GM18951 (cell line): ENCODE data around the gene VAC14.

Source experiments
- POLR2A ChIP-seq: IDR thresholded peaks from 4 replicates; pipeline ENCODE4 v1.6.1; 2011; ENCODE audit warnings: mild to moderate bottlenecking; ENCODE audit not compliant: insufficient read length, insufficient read depth; ENCODE audit errors: extremely low read depth
- in situ Hi-C: fragments of 300-500 bp; cut with MboI; formaldehyde crosslinking; loops from one replicate; pipeline ENCODE4 v1.12.0; 2022; ENCODE audit warnings: low sequenced_read_pairs, mixed read lengths, inconsistent platforms; ENCODE audit not compliant: unreplicated experiment

The VAC14 gene

DNA sequence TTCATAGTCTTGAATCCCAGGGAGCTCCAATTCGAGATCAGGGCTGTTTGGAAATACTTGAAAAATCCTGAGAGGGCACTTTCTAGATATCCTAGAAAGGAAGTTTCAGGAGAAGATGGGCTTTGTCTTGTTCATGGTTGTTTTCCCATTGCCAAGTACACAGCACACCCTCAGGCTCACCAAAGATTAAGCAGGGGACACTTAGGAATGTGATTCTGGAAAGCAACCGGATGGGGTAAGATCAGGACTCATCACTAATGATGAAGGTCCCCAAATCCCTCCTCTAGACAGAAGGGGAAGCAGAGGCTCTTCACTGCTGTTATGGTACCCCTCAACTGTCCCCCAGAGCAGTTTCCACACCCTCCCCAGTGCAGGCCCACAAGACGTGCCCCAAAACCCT lies 40.7 kb downstream of the VAC14 start:
- in situ Hi-C loops: no loop called here
- no peak for TF ChIP-seq POLR2A

DNA sequence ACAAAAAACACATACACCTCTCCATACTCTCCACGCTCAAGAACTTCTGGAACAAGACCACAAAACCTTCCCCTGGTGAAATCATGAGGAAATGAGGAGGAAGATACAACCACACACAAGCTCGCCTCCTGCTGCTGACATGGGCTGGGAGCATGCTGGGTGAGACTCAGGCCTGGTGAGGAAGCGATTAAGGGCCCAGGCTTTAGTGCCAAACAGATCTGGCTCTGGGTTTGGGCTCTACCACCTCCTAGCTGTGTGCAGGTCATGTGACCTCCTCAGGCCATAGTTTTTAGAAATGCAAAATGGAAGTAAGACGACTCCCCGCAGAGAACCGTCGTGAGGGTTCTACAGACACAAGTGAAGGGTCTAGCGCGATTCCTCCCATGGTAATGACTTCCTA lies 41.3 kb downstream of the VAC14 start:
- TF ChIP-seq POLR2A: no peak
- in situ Hi-C loops: no loop called here

DNA sequence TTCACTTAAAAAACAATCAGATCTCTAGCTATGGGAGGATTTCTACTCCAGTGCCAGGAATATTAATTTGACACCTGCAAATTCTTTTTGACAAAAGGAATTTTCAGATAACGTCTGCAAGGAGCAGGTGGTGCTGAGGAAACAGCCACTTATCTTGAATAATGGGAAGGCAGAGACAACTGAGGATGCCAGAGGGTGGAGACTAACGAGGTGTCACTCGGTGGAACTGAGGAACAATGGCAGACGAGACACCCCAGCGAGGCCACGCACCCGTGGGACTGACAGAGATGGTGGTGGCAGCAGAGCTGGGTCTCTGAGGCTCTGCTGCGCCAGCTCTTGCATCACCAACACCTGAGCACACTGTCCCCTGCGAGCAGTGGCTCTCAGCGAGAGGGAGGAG lies 42.2 kb downstream of the VAC14 start:
- in situ Hi-C loops: no loop called here
- no peak for TF ChIP-seq POLR2A

DNA sequence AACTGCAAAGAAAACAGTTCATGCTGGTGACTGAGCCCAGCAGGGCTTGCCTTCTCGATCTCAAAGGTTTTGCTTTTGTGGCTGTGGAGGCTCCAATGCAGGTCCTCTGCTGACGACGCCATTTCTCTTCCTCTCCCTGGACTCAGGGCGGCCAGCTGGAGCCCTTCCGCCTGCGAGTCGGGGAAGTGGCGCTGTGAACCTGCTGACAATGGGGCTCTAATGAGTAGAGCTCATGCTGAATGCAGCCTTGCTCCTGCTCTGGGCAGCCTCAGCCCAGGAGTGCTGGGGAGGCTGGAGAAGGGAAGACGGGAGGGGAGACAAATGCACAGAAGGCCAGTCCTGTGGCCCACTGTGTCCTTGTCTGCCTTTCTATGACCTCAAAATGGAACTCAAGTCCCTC lies 43.8 kb downstream of the VAC14 start:
- in situ Hi-C loops: no loop called here
- no peak for TF ChIP-seq POLR2A

DNA sequence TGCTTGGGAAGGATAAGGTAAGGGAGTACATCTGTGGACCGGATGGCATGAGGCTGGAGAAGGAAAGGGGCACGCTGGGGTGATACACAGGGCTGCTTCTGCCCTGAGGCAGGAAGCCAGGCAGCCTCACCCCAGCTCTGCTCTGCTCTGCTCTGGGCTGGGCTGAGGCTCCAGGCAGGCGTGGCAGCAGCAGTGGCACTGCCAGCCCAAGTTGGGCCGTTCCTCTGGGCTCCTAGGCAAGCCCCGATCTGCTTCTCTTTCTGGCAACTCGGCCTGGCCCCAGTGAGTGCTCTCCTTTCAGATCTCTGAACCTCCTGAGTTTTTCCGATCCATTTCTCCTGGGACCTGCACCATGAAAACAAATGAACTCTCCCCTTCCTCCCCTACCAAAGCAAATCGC lies 44.9 kb downstream of the VAC14 start:
- in situ Hi-C loops: no loop called here
- TF ChIP-seq POLR2A: no peak

DNA sequence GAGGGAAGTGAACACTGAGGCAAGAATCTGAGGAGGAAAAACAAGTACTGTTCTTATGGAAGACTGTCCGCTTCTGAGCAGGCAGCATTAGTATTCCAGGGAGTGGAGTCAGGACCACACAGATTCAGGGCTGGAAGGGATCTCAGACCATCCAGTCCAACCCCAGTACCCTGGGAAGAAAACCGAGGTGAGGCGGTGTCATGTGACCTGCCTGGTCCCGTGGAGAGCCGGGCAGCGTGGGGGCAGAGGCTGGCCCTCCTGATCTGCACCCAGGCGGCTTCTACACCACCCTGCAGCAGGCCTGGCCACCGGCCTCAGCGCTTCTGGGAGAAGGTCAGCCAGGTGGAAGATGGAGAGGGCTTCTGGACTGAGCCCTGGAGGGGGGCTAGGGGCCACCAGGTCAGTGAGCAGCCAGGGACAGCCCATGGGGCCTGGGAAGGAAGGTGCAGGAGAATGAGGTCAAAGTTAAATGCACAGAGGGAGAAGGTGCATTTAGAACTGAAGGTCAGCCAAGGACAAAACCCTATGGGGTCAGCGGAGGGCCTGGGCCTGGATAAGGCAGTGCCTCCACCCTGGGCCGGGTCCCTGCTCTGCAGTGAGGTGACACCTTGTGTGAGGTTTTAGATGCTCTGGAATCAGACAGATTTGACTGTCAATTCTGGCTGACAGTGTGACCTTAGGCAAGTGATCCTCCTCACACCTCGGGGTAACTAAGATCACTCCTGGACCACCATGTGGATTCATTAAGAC lies 45.9 kb downstream of the VAC14 start:
- in situ Hi-C loops: no loop called here
- no peak for TF ChIP-seq POLR2A

DNA sequence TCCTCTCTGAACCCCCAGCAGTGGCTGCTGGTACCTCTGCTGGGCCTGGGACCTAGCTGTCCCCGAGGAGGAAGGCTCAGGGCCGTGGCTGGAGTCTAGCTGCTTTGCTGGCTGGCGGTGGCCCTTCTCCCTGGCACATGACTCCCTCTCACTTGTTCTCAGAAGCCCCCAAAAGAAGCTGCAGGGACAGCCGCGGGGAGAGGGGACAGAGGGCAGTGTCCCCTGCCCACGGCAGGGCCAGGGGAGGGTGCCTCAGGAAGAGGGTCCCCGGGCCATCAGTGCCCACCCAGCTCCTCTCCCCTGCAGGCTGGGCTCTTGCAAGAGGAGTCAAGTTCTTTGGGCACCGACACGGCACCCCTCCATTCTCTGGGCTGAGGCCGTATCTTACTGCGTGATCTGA lies 46.6 kb downstream of the VAC14 start:
- in situ Hi-C loops: no loop called here
- no peak for TF ChIP-seq POLR2A

DNA sequence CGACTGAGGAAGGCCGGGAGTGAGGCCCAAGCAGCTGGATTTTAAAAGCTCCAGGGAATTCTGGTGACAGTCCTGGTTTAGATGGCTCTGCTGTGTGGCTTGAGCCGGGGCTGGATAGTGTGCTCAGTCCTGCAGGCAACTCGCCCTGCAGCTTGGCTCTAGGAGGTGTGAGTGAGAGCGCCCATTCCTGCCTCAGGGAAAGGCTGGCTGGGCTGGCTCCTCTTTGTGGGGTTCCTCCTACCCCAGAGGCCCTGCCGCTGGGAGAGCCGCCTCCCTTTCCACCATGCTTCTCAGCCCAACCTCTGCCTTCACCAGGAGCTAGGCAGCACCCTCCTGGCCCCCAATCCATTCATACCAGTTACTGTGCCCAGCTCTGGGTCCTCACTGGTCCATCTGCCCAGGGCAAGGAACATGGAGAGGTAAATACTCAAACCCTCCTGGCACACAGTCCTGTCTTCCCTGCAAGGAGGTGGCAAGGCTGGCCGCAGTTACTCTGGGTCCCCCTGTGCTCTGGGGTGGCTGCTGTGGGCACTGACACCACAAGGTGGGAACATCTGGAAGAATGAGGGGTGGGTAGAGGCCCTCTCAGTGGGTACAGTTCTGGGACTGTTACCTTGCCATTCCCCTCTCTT lies 47.1 kb downstream of the VAC14 start:
- TF ChIP-seq POLR2A: no peak
- in situ Hi-C loops: no loop called here

DNA sequence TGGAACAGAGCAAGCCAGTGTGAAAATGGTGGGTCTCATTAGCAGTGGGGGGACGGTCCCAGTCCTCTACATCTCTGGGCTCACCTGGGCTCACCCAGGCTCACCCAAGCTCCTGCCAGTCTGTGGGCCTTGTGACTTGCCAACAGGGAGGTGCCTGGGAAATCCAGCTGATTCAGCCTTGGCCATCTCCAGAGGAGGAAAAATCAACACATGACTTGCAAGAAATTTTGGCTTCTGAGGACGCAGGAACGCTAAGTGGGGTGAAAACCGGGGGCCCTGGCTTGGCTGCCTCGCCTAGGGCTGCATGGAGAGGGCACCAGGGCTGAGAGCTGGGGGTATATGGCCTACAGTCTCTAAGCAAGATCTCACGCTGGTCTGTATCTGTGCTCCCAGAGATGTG lies 47.7 kb downstream of the VAC14 start:
- TF ChIP-seq POLR2A: no peak
- in situ Hi-C loops: no loop called here

DNA sequence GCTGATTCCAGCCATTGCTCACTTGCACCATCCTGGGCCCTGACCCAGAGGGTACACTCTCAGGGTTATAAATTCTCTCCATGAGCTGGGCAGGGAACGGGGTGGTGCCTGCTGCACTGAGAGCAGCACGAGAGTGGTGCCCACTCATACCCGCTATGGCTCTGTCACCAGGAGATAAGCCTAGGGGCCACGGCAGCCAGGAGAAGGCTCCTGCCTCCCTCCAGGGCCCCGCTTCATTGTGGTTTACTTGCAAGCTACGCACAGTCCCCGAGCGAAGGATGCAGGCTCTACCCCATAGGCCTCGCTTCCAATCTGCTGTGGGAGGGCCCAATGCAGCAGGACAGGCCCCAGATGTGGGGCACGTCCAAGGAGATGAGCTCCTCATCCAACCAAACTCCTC lies 48.5 kb downstream of the VAC14 start:
- TF ChIP-seq POLR2A: no peak
- in situ Hi-C loops: no loop called here

DNA sequence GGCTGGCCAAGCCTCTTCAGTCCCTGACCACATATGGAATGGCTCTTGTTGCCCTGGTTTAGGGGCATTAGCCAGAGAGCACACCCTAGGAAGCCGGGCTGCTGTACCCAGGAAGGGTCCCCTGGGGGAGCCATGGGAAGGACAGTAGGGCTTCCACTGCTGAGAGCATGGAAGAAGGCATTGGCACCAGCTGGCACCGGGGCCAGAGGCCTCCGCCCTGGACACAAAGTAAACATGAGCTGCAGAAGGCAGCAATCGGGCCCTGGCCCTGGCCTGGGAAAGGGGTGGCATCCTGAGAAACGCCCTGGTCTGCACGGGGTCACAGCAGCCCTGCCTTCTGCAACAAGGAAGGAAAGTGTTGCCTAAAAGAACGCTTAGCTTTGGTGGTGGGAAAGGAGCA lies 49.4 kb downstream of the VAC14 start:
- in situ Hi-C loops: no loop called here
- TF ChIP-seq POLR2A: no peak

DNA sequence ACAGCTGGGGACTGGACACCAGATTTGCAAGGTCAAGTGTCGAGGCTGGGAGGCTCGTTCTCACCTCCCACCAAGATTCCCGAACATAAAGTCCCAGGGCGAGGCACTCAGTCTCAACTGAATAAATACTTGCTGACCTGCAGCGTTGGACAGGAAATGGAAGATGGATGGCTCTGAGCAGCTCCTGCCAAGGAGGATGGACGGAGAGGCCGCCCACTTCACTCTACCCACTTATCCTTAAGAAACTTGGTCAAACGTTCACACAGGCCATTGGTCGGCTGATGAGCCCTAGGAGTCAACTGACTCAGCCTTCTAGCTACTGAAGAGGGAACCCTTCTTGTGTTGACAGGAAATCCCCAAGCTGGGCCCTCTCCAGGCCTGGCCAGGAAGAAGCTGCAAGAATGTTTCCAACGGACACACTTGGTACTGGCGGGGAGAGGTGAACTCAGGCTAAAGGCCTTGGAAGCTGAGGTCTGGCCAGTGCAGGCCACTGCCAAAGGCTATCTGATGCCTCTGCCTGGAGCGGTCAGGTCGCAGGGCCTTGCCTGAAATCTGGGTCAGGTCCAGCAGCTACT lies 50.0 kb downstream of the VAC14 start:
- in situ Hi-C loops: no loop called here
- no peak for TF ChIP-seq POLR2A

DNA sequence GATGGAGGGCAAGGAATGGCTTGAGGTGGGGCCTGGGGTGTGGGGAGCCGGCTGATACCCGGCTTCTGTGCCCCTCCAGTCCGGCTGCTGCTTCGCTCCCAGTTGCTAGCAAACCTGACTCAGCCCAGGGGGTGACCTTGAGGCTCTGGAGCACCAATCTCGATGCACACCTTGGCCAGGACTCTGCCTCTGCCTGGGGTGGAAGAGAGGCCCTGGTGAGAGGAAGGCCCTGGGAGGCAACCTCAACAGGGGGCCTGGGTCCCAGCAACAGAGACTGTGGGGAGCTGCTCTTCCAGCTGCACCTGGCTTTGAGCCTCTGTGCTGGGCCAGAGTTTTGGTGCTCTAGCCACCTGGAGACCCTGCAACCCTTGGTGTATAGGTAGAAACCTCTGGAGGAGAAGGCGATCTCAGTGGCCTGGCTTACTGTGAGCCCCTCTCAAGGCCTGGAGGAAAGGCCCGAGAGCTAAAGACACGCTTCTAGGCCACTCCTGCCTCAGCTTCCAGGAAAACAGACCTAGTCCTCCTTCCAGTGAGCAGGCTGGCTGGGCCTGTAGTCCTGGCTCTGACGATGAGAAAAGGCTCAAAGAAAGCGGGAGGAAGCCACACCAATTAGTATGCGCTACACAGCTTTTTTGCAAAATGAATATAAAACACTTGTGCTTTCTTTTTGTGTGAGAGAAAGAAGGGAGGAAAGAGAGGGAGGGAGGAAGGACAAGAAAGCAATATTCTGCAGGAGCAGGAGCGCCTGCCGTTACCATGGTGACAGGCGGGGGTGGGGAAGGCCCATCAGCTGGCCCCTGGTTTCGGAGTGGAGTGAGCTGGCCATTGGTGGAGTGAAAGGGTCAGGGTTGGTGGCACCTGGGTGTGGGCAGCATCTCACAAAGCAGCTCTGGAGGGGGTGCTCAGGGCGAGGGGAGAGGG lies 51.0 kb downstream of the VAC14 start:
- in situ Hi-C loops: no loop called here
- TF ChIP-seq POLR2A: no peak
